T-helper 17 cell (primary cell): ENCODE measurements around the gene DRAXIN. TPM values are rescaled to one million over a fixed set of nuclear protein-coding genes. Genes with fewer than 3 reads are reported as not detected.
"Not testable (repeated sequence)": the region's sequence is repeated elsewhere in the genome, so short reads cannot be mapped to it uniquely, and the experiment has no call there.

Source experiments
- ATAC-seq: fragments of 150-1000 bp; cut with Tn5 transposase; 2 replicates; pipeline ENCODE4 v1.10.0; 2021; ENCODE audit warnings: mild to moderate bottlenecking, moderate library complexity
- DNase-seq, 3 donors: peaks; one replicate each; pipeline versions ENCODE4 v3.0.0 to v3.0.0-alpha.2; 2020 to 2021
- H3K9me3 ChIP-seq: one replicate; pipeline ENCODE4 v1.7.0; 2013; ENCODE audit warnings: low read length, mild to moderate bottlenecking; ENCODE audit not compliant: control insufficient read depth, poor library complexity, severe bottlenecking
- H3K27ac Mint-ChIP-seq: one replicate; pipeline ENCODE4 v1.8.0; 2022; ENCODE audit warnings: mild to moderate bottlenecking, moderate library complexity, mixed read lengths
- H3K27me3 Mint-ChIP-seq: one replicate; pipeline ENCODE4 v1.8.0; 2022; ENCODE audit warnings: mixed read lengths
- H3K36me3 Mint-ChIP-seq: one replicate; pipeline ENCODE4 v1.8.0; 2022; ENCODE audit warnings: low read depth, mixed read lengths
- H3K4me1 Mint-ChIP-seq: one replicate; pipeline ENCODE4 v1.8.0; 2022; ENCODE audit warnings: mild to moderate bottlenecking, mixed read lengths
- H3K4me3 Mint-ChIP-seq: one replicate; pipeline ENCODE4 v1.8.0; 2022; ENCODE audit warnings: mild to moderate bottlenecking, moderate library complexity, mixed read lengths
- total RNA-seq, 4 donors: library from RNA in 2 of 4; stranded (reverse) in 2 of 4; gene quantifications; one replicate each; pipeline ENCODE4 v1.2.3 and lab custom pipeline; 2022 to 2026

Gene DRAXIN
- total RNA-seq (under 1 TPM in 1 of 2 donors, not detected in 1; 0.17 TPM), total RNA-seq (lab: John Stamatoyannopoulos, UW) (0.12 to 0.23 reads per million in 2 donors)

DNA sequence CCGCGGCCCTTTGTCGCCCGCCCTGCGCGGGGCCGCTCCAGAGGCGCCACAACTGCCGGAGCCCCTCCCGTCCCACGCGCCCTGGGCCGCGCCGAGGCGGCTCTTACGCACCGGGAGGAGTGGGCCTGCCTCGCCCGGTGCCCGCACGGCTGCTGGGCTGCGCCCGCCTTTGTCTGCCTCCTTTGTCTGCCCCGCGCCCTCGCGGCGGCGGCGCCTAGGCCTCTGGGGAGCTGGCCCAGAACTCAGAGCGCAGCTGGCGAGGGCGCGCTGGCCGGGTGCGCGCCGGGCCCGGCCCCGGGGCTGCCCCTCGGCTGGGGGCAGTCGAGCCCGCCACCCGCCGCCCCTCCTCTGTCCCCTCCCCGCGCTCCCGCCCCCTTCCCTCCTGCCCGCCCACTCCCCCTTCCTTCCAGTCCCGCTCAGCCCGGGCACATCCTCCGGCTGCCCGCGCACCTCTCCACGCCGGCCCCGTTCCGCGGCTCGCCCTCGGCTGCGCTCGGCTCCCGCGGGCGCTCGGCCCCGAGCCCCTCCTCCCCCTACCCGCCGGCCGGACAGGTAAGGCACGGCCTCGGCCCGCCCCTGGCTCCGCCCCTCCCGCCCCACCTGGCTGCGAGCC is at the start of gene DRAXIN:
TSS of gene DRAXIN (plus strand) at position 409 of the 613 bp plus-strand sequence. CDS start 14,549 bp downstream, outside the sequence.
- no peak within 1 kb of the TSS for H3K27ac Mint-ChIP-seq
- peaks cover 14% of the 10 kb centered on the region for H3K36me3 Mint-ChIP-seq
- DNase-seq (no peak), ATAC-seq (peak; percentile 27)
- no peaks in the 10 kb centered on the region for H3K9me3 ChIP-seq
- H3K27me3 Mint-ChIP-seq = peaks cover 51% of the 10 kb centered on the region
- peaks cover 23% of the 10 kb centered on the region for H3K4me1 Mint-ChIP-seq
- peak within 1 kb of the TSS; percentile 89 for H3K4me3 Mint-ChIP-seq

DNA sequence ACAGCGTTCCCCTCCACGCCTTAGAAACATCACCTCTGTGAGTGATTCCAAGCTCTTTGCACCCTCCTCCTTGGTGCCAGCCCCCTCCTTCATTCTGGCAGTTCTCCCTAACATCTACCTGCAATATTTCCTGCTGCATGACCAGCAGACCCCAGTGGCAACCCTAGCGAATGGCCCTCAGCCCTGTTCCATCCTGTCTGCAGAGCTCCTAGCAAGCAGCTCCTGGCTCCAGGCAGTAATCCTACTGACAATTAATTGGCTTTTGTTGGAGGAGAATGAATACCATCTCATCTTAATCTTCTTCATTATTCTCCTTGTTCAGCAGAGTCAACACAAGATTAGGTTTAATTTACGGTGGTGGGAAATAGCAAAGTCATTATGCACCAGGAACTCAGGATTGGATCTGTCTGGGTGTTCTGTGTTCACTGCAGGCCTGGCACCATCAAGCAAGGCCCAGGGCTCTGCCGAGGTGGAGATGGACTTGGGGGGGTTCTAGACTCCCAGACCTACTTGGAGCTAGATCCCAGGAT is 49.7 kb upstream of the DRAXIN start:
- Mint-ChIP-seq H3K4me1 (peaks cover 3% of the 10 kb centered on the region), H3K27ac (no peak overlapping the region), H3K36me3 (no peaks in the 10 kb centered on the region), H3K27me3 (peaks cover 11% of the 10 kb centered on the region), H3K4me3 (no peak overlapping the region)
- DNase-seq (no peak), ATAC-seq (no peak)
- no peaks in the 10 kb centered on the region for H3K9me3 ChIP-seq

DNA sequence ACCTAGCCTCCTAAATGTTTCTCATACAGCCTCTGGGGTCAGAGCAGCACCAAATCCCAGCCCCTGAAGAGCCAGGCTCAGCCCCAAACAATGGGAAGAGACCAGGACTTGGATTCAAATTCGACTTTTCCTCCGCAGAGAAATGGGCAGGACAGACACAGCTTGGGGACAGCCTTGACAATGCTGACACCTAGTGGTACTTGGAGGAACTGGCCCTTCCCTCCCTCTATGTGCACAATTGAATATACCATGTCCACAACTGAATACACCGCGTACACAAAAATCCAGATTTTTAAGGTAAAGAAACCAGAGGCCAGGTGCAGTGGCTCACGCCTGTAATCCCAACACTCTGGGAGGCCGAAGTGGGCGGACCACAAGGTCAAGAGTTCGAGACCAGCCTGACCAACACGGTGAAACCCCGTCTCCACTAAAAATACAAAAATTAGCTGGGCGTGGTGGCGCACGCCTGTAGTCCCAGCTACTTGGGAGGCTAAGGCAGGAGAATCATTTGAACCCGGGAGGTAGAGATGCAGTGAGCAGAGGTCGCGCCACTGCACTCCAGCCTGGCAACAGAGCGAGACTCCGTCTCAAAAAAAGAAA is 49.0 kb upstream of the DRAXIN start:
- H3K4me1 Mint-ChIP-seq, H3K36me3 Mint-ChIP-seq, H3K4me3 Mint-ChIP-seq, H3K9me3 ChIP-seq, H3K27ac Mint-ChIP-seq: not testable (repeated sequence)
- DNase-seq (peak; percentile 35 to 63 (median 47)), ATAC-seq (peak; percentile 81)
- H3K27me3 Mint-ChIP-seq = peaks cover 11% of the 10 kb centered on the region

- H3K27ac Mint-ChIP-seq = no peak overlapping the region
- no peak overlapping the region for H3K4me3 Mint-ChIP-seq
- DNase-seq (no peak), ATAC-seq (no peak)
- no peaks in the 10 kb centered on the region for H3K36me3 Mint-ChIP-seq
- peaks cover 3% of the 10 kb centered on the region for H3K4me1 Mint-ChIP-seq
- H3K9me3 ChIP-seq = no peaks in the 10 kb centered on the region
- H3K27me3 Mint-ChIP-seq = peaks cover 11% of the 10 kb centered on the region
Observed at GRCh38 chr1:11643782-11644181, 47.7 kb upstream of the DRAXIN start.

- Mint-ChIP-seq H3K36me3 (no peaks in the 10 kb centered on the region), H3K27me3 (peaks cover 11% of the 10 kb centered on the region), H3K27ac (no peak overlapping the region), H3K4me3 (no peak overlapping the region), H3K4me1 (peaks cover 6% of the 10 kb centered on the region)
- ATAC-seq (no peak), DNase-seq (no peak)
- H3K9me3 ChIP-seq = no peaks in the 10 kb centered on the region
Observed at GRCh38 chr1:11645270-11645669, 46.2 kb upstream of the DRAXIN start.

- peak; percentile 61 to 76 (median 62) for DNase-seq
- peak; percentile 62 for ATAC-seq
- no peaks in the 10 kb centered on the region for H3K9me3 ChIP-seq
- H3K4me3 Mint-ChIP-seq = no peak overlapping the region
- peaks cover 11% of the 10 kb centered on the region for H3K27me3 Mint-ChIP-seq
- no peak overlapping the region for H3K27ac Mint-ChIP-seq
- no peaks in the 10 kb centered on the region for H3K36me3 Mint-ChIP-seq
- H3K4me1 Mint-ChIP-seq = peaks cover 8% of the 10 kb centered on the region
Observed at GRCh38 chr1:11645670-11646265, 45.7 kb upstream of the DRAXIN start.

GRCh38 chr1:11646317-11646716 is 45.2 kb upstream of the DRAXIN start:
- no peaks in the 10 kb centered on the region for H3K9me3 ChIP-seq
- Mint-ChIP-seq H3K27ac (no peak overlapping the region), H3K36me3 (no peaks in the 10 kb centered on the region), H3K27me3 (peaks cover 11% of the 10 kb centered on the region), H3K4me1 (peaks cover 13% of the 10 kb centered on the region), H3K4me3 (no peak overlapping the region)
- ATAC-seq (no peak), DNase-seq (no peak)

DNA sequence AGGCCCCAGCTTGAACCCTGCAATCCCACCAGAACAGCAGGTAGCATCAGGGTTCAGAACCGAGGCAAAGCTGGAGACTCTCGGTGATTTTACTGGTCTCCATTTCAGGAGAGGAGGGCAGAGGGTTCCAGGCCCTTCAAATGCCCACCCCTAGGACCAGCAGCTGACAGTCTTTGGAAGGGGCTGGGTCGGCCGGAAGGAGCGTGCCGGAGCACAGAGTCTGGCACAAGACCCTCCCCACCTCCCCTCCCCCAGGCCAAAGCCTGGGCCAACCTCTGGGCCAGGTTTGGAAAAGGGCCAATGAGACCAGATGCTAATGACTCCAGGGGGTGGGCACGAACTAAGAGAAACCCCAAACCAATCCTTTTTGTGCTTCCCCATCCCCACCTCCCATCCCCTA is 44.2 kb upstream of the DRAXIN start:
- no peak for DNase-seq
- peaks cover 14% of the 10 kb centered on the region for H3K4me1 Mint-ChIP-seq

GRCh38 chr1:11648039-11648438 is 43.5 kb upstream of the DRAXIN start:
- H3K9me3 ChIP-seq = no peaks in the 10 kb centered on the region
- Mint-ChIP-seq H3K36me3 (no peaks in the 10 kb centered on the region), H3K27ac (no peak overlapping the region), H3K4me3 (no peak overlapping the region), H3K4me1 (peaks cover 12% of the 10 kb centered on the region), H3K27me3 (no peaks in the 10 kb centered on the region)
- DNase-seq (no peak), ATAC-seq (no peak)

More for the DNA sequence above, 44.2 kb upstream of the DRAXIN start:
- Mint-ChIP-seq H3K27ac (no peak overlapping the region), H3K4me3 (no peak overlapping the region), H3K27me3 (peaks cover 4% of the 10 kb centered on the region), H3K36me3 (no peaks in the 10 kb centered on the region)
- no peaks in the 10 kb centered on the region for H3K9me3 ChIP-seq
- no peak for ATAC-seq

DNA sequence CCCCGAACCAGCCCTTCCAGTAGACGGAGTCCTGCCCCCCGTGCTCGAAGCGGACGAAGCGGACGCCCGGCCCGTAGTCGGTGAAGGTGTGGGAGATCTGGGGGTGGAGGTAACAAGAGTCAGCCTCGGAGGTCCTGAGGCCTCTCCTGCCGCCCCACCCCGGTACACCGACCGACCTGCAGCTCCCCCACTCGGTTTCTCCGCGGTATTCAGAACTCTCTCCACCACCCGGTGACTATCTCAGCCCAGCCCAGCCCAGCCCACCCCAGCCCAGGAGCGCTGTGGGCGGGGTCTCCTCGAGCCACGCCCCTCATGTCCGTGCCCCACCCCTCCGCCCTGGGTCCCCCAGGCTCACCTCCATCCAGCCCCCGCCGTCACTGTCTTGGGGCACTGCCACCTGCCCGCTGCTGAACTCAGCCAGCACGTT is 42.8 kb upstream of the DRAXIN start:
- Mint-ChIP-seq H3K36me3 (no peaks in the 10 kb centered on the region), H3K27me3 (no peaks in the 10 kb centered on the region), H3K4me1 (peaks cover 12% of the 10 kb centered on the region), H3K27ac (no peak overlapping the region), H3K4me3 (peak overlapping the region; percentile 62)
- ATAC-seq (peak; percentile 61), DNase-seq (peak; percentile 38 to 49 (median 40))
- H3K9me3 ChIP-seq = no peaks in the 10 kb centered on the region

DNA sequence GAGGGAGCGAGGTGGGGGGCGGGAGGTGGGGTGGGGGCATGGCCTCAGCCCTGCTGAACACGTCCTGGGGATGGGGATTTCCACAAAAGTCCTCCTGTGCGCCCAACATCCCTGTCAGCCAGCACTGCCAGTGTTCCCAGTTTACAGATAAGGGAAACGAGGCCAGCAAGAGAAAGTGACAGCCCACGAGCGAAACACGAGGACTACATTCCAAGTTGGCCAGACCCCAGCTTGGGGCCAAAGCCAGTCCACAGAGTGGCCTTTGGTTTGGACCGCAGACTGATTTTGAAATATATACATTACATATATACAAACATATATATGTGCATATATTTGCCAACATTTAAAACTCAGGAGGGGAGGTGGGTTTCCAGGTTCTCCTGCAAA is 42.3 kb upstream of the DRAXIN start:
- no peak for ATAC-seq
- H3K4me1 Mint-ChIP-seq = peaks cover 12% of the 10 kb centered on the region

GRCh38 chr1:11649624-11650330 is 41.7 kb upstream of the DRAXIN start:
- DNase-seq = no peak
- no peaks in the 10 kb centered on the region for H3K36me3 Mint-ChIP-seq
- H3K4me1 Mint-ChIP-seq = peaks cover 12% of the 10 kb centered on the region
- peak overlapping the region; percentile 88 for H3K4me3 Mint-ChIP-seq
- ATAC-seq = no peak
- no peaks in the 10 kb centered on the region for H3K27me3 Mint-ChIP-seq
- H3K27ac Mint-ChIP-seq = peak overlapping the region; percentile 6
- H3K9me3 ChIP-seq = no peaks in the 10 kb centered on the region

More for the DNA sequence above, 42.3 kb upstream of the DRAXIN start:
- H3K9me3 ChIP-seq = no peaks in the 10 kb centered on the region
- peak overlapping the region; percentile 88 for H3K4me3 Mint-ChIP-seq
- no peaks in the 10 kb centered on the region for H3K27me3 Mint-ChIP-seq
- no peak for DNase-seq
- no peak overlapping the region for H3K27ac Mint-ChIP-seq
- no peaks in the 10 kb centered on the region for H3K36me3 Mint-ChIP-seq
